HG02840 (cell line): ENCODE data around the gene HOXD11.

ENCODE experiments used
- ATAC-seq: cut with Tn5 transposase; IDR thresholded peaks from one replicate; pipeline ENCODE4 v1.9.1; 2021; ENCODE audit warnings: mild to moderate bottlenecking, moderate library complexity, moderate number of reproducible peaks; ENCODE audit not compliant: unreplicated experiment, low FRiP score

The HOXD11 gene

GRCh38 chr2:176103742-176104315, 3.3 kb upstream of the HOXD11 start:
- ATAC-seq: no peak

GRCh38 chr2:176104316-176105077, 2.6 kb upstream of the HOXD11 start:
- ATAC-seq: no peak

DNA sequence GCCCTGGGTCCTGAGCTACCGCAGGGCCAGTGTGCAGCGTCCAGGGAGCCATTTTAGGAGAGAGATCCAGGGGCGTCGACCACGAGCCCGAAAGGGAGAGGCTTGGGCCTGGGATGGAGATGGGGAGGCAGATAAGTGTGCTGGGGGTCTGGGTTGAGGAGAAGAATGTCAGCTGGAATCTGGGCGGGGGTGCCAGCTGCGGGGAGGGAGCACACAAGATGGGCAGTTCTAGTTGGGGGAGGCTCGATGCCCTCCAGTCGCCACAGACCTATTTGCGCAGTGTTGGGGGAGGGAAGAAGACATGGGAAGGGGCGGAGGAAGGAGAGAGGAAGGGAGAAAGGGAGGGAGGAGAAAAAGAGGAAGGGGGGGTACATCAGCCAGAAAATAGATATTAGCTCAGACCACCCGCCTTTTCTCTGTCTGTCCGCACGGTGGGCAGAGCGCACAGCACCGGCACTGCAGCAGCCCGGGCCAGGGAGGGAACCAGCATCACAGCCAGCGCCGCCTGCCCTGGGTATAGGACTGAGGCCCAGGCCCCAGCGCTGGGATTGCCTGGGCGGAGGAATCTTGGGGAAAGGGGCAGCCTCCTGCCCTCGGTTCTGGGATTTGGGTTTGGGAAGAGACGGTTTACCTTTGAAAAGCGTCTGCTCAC, 1.9 kb upstream of the HOXD11 start:
- ATAC-seq: no peak

DNA sequence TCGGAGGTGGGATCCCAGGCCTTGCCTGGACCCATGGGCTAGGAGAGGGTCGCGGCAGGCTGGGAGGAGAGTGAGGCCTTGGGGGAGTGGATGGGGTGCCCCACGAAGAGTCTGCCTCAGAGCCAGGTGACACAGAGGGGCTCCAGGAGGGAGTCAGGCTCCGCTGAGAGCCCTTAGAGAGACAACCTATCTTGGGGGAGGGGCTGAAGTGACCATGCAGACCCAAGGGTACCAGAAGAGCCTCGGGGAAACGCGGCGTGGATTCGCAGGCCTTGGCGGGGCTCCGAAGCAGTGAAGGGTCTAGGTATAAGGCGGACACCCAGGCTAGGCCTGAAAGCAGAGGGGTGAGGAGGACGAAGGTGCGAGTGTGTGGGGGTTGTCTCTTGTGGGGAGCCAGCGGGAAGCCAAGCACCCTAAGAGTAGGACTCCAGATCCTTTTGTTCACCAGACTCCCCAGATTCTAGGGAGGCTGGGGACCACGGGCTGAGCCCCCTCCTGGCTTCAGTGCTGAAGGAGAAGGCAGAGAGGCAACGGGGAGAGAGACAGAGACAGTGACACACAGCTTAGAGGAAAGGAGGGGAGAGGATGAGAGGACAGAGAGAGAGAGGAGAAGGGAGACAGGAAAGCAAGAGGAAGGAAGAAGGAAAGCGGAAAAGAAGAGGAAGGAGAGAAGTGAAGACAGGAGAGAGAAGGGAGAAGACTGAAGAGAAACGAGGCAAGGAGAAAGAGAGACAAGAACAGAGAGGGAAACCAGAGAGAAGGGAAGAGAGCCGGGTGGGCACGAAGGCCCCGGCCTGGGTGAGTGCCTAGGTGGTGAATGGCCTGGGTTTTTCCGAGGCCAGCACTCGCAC, 1.1 kb upstream of the HOXD11 start:
- ATAC-seq: no peak

DNA sequence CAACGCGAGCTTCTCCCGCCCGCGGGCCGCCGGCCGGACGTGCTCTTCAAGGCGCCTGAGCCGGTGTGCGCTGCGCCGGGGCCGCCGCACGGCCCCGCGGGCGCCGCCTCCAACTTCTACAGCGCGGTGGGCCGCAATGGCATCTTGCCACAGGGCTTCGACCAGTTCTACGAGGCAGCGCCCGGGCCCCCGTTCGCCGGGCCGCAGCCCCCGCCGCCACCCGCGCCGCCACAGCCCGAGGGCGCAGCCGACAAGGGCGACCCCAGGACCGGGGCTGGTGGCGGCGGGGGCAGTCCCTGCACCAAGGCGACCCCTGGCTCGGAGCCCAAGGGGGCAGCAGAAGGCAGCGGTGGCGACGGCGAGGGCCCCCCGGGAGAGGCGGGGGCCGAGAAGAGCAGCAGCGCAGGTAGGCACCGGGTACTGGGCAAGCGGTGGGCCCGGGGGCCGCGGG, 676 bp downstream of the HOXD11 start:
- no peak for ATAC-seq

DNA sequence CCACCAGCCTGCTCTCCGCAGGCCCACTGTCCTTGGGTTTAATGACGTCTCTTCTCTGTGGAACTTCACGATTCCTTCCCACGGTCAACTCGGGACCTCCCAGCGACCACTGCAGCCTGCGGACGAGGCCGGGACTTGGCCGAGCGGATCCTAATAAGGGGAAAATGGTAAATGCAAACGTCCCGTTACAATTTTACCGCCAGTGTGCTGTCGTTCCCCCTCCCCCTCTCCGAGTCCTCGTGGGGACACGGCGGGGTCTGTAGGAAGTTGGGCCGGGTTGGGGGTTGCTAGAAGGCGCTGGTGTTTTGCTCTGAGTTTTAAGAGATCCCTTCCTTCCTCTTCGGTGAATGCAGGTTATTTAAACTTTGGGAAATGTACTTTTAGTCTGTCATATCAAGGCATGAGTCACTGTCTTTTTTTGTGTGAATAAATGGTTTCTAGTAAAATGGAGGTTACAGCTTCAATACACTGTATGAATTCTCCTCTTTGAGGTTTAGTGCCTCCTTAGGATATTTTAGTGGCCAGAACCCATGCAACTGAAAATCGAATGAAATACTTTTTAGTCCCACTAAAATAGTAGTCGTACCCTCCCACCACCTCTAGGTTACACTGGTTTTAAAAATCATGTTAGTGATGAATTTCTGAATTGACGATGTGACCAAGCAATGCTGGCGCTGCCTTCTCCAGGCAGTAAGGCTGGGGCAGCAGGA, 2.3 kb downstream of the HOXD11 start:
- ATAC-seq: no peak

DNA sequence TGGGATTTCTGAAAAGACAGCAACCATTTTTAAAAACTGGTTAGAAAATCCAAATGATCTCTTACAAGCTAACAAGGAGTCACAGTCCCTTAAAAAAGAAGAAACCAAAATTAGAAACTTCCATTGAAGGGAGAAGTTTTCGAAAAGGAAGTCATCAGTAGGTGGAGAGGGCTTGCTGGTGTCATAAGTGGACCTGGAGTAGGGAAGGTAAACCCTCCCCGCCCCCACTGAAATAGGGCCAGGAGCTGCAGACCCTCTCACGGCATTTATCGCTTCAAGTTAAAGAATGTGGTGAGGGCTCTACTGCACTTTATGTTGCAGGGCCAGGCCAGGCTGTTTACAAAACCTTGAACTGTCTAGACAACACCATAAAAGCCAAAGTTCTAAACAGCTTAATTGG, 2.9 kb downstream of the HOXD11 start:
- no peak for ATAC-seq

DNA sequence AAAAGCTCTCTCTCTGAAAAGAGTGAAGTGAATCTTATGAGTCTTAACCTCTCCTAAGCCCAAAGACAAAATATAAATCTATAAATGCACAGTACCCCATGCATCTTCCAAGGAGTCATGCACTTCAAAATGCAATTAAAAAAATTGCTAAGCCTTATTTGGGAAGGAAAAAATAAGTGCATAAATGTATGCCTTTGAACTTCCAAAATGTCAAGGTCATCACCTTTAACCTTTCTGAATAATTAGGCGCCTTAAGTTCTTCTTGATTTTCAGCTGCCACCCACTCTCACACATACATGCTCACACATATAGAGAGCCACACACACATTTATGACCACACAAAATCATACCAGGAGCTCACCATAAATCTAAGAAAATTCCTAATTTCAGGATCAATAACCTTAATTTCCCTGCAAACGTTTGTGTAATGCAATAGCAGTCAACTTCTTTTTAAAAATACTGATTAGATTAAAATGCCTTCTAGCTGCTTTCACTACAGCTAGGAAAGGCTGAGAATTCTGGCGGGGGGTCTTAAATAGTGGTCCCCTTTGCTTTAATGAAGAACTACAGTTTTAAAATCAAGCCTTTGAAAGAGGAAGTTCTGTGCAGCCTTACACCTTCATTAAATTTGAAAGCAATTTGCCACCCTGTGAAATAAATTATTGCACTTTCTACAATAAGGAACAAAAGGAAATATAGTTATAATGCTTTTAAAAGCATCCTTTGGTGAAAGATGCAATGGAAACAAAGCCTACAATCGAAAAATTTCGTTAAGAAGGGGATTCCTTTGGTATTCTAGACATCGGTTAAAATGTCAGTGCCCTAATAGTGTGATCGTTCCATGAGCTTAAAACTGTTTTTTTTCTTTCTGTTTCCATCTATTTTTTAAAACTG, 3.6 kb downstream of the HOXD11 start:
- no peak for ATAC-seq

GRCh38 chr2:176111309-176111663, 4.2 kb downstream of the HOXD11 start:
- ATAC-seq: no peak

- no peak for ATAC-seq
These were observed 4.8 kb downstream of the HOXD11 start for GRCh38 chr2:176111846-176112374.

DNA sequence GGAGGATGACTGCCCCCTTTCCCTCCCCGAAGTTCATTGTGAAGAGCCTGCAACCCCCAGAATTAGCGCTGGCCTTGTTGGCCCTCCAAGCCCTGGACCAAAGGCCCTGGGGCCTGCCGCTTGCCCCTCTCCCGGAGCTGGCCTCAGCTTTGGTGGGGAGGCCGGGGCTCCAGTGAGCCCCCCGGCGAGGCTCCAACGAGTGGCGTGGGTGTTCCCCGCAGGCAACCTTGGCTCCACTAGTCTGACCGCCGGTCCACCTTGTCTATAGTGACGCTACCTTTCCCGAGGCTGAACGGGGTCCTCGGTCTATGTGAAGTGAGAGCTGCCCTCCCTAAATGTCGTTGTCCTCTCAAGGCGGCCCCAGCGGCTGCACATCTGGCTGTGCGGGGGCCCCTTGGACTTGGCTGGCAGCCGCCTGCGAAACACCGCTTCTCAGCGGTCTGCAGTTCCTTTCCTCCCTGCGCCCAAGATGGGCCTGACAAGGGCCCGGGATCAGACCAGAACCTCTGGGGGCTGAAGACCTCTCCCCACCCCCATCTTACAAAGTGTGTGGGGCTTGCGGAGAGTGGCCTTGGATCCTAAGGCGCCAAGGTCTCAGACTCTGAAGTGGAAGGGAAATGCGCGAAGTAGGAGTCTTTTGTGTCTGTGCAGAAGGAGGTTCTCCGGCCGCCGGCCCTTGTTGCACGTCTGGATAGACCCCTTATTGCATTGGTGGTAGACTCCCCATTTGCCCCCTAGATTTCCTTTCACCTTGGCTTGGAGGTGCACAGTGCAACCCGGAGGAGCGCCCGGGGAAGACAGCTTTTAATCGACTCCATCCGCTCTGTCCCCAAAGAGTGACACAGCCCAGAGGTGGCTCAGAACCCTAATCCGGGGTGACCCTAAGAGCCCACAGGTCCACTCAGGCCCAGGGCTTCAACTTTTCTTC, 5.6 kb downstream of the HOXD11 start:
- no peak for ATAC-seq

DNA sequence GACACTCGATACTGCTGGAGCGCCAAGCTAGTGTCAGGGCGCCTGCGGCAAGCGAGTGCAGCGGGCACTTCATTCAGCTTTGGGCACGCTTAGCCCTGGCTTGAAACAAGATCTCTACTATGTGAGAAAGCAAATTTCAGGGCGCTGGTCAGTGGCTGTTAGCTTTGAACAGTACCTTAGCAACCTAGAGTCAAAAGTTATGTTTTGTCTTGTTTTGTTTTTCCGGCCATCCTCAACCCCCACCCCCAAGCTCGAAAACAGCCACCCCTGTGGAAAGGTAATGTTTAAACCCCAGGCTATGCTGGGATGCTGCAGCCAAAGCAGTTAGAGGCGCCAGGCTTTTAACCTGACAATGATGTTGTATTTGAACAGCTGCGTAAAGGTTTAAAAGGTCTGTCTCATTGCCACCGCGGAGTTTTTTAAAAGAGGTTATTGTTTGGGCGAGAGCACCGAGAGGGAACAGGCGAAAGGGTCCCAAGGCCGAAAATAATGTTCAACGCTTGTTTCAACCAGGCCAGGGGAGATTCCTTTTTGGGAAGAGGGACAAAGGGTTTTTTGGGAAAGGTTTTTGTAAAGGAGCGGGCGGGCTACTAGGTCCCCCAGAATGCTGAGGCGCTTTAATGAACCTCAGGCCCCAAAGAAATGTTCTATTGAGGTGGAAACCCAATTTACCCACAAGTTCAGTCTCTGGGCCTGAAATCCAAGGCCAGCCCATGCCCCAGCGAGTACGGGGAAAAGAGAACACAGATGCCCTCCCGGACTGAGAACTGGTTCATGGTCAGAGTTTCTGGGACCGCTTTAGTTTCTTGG, 7.2 kb downstream of the HOXD11 start:
- no peak for ATAC-seq

GRCh38 chr2:176114930-176115625, 8.0 kb downstream of the HOXD11 start:
- ATAC-seq: no peak

GRCh38 chr2:176115883-176116813, 9.1 kb downstream of the HOXD11 start, which contains the start of gene HOXD10:
Gene HOXD10 (plus strand): TSS chr2:176116778. CDS start chr2:176116834, 56 bp downstream.
- ATAC-seq: no peak

DNA sequence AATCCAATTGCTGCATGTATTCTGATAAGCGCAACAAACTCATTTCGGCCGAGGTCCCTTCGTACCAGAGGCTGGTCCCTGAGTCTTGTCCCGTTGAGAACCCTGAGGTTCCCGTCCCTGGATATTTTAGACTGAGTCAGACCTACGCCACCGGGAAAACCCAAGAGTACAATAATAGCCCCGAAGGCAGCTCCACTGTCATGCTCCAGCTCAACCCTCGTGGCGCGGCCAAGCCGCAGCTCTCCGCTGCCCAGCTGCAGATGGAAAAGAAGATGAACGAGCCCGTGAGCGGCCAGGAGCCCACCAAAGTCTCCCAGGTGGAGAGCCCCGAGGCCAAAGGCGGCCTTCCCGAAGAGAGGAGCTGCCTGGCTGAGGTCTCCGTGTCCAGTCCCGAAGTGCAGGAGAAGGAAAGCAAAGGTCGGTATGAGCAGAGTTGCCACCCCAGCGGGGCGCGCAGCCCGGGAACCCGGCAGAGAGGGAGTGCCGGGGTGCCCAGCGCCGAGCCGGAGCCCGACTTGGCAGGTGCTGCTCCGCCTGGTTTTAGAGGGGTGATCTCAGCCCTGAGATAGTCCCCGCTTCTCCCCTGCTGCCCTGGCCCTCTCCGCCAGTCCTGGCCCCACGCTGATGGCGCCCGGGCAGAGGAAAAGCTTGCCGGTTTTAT, 10.2 kb downstream of the HOXD11 start:
- ATAC-seq: no peak
